Right ventricle myocardium superior (tissue), 1 donor: ENCODE data around the gene BRD7. TPM values are rescaled to one million over a fixed set of nuclear protein-coding genes. Genes with fewer than 3 reads are reported as not detected.
A peak's percentile ranks its signal among the peaks of the same experiment; 100 is the strongest.

Source experiments
- ATAC-seq: fragments of 200-7000 bp; cut with Tn5 transposase; one replicate; pipeline ENCODE4 v1.9.1; 2020; ENCODE audit warnings: mild to moderate bottlenecking; ENCODE audit not compliant: poor library complexity
- DNase-seq: peaks from one replicate; pipeline ENCODE4 v3.0.0-alpha.2; 2020
- intact Hi-C: fragments of 100-400 bp; cut with DNase I; formaldehyde crosslinking; loops from one replicate; pipeline ENCODE4 v1.11.2; 2022
- total RNA-seq: library from RNA; stranded (reverse); fragmentation: NEBNext Ultra II Directional; extraction: Animal tissue kit (Norgen Biotek cat#: 25700); gene quantifications from one replicate; pipeline ENCODE4 v1.2.1, GENCODE V29; 2021
- donor health status: DM: no; HTN: yes; CAD: no; lungs with severe emphysema.

Gene BRD7
- total RNA-seq, 1 donor from 2014 or later: 39.1 TPM

DNA sequence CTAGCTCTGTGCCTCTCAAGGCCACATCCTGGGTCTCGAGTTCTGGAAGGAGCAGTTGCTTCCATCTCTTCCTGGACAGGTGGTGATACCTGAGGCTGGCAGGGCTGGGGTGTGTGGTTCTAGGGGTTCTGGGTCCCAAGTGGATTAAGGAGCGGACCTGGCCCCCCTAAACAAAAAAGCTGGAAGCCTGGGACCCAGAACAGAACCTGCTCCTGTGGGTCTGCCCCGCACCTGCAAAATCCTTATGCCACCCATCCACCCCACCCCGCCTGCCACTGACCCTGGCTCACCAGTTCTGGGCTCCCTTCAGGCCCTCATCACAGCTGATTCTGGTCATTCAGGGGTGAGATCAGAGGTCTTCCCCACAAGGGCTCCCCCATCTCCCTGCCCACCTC is 57.7 kb downstream of the BRD7 start:
- ATAC-seq: no peak
- intact Hi-C loops: no loop called here
- DNase-seq: peak; percentile 20

DNA sequence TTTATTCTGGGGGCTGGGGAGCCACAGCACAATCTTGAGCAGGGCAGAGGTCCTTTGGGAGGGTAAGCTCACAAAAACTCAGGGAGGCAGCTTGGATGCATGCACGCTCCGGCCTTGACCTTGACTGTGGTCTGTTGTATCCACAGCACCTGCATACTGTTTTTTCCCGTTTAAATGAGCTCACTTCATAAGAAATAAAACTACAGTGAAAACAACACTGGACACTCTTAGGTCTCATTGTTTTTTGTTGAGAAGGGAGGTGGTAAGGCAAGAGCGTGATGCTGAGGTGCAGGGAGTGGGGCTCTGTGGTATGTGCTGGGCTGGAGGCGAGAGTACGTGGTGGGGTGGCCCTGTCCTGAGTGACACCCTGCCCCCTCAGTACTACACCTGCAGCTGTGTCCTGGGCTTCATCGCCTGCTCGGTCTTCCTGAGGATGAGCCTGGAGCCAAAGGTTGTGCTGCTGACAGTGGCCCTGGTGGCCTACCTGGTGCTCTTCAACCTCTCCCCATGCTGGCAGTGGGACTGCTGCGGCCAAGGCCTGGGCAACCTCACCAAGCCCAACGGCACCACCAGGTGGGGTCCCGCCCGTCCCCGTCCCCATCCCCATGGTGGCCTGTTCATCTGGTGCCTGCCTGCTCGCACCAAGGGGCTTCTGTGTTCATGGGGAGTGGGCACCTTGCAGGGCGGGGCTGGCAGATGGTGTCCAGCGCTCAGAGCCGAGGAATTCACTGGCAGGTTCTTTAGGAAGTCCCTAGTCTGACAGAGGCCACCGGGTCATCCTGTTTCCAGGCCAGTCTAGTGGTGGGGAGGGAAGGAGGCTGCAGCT is 58.3 kb downstream of the BRD7 start:
- intact Hi-C loops: no loop called here
- ATAC-seq (no peak), DNase-seq (peak; percentile 35)

DNA sequence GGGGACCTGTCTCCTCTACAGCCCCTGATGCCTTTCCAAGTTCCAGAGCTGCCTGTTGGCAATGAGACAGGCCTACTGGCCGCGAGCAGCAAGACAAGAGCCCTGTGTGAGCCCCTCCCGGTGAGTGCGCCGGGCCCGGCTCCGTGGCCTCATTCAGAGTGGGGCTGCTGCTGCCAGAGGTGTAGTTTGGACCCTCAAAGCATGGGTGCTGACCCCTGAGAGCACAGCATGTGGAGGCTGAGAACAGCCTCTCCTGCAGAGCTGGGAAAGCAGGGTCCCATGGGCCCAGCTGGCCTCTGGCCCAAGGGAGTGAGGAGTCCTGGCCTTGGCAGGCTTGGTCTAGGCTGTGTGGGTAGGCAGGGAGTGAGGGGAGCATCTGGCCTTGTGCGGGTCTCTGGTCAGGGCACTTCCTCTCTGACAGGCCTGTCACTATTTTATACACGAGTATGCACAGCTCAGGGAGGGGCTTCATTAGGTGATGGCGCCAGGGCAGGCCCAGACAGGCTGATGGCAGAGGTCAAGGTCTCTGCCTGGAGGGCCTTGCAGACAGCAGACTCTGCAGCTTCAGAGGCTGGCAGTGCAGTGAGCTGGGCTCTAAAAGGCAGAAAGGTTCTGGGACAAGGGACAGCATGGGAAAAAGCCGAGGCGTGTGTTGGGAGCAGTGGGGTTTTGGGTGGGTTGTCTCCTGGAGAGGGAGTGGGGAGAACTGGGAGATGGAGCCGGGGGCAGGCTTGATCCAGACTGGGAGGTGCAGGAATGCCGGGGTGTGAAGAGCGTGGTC is 59.1 kb downstream of the BRD7 start:
- ATAC-seq (no peak), DNase-seq (peak; percentile 46)
- intact Hi-C loops: no loop called here

DNA sequence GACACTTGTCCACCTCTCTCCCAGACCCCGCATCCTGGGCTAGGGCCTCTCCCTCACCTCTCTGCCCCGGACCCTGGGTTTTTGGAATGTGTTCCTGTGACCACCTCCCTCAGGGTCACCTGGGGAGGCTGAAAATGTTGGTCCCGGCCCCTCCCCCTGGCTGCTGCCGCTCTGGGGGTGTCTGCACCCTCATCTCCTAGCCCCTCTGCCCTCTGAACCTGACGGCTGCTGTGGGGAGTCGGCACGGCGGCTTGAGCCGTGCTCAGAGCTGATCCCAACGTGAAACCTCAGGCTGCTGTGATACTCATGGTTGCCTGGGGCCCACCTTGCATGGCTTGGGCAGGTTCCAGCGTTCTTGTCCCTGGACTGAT is 59.6 kb downstream of the BRD7 start:
- peak; percentile 29 for DNase-seq
- intact Hi-C loops: no loop called here
- ATAC-seq: no peak

DNA sequence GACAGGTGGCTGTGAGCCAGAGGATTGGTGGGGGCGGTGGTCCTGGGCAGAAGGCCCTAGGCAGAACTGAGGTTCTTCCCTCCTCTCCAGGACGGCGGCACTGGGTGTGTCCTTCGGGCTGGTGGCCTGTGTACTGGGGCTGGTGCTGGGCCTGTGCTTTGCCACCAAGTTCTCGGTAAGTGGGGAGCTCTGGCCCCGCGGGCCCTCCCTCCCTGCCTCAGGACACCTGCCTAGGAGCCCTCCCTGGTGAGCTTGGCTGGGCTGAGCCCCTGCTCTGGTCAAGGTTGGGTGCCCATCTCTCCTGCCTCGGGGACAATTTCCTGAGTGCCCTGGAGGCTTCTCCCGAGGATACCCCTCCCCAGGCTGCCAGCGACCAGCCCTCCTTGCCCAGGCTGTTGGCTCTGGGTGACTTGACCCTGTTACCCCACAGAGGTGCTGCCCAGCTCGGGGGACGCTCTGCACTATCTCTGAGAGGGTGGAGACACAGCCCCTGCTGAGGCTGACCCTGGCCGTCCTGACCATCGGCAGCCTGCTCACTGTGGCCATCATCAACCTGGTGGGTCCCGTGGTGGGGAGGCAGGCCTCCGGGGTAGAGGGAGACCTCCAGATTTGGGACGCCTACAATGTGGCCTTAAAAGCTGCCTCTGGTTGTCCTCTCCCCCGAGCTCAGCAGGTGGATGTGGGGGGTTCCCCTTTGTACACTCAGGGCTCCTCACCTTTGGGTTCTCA is 60.4 kb downstream of the BRD7 start:
- ATAC-seq (no peak), DNase-seq (peak; percentile 27)
- intact Hi-C loops: no loop called here

DNA sequence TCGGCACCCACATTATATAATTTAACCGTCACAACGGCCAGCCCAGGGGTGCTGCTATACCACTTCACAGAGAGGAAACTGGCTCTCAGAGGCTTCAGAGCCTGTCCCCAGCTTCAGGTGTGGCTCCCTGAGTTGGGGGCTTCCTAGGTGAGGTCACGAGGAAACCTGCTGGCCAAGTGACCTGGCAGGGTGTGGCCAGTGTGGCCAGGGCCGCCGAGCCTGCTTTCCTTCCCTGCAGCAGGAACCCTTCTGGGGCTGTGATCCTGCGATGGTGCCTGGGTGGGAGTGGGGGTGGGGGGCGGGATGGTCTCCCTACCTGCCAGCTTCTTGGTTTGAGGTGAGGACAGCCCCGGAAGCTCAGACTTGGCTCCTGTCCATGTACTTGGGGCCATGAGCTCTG is 62.5 kb downstream of the BRD7 start:
- intact Hi-C loops: no loop called here
- DNase-seq: peak; percentile 32
- no peak for ATAC-seq

DNA sequence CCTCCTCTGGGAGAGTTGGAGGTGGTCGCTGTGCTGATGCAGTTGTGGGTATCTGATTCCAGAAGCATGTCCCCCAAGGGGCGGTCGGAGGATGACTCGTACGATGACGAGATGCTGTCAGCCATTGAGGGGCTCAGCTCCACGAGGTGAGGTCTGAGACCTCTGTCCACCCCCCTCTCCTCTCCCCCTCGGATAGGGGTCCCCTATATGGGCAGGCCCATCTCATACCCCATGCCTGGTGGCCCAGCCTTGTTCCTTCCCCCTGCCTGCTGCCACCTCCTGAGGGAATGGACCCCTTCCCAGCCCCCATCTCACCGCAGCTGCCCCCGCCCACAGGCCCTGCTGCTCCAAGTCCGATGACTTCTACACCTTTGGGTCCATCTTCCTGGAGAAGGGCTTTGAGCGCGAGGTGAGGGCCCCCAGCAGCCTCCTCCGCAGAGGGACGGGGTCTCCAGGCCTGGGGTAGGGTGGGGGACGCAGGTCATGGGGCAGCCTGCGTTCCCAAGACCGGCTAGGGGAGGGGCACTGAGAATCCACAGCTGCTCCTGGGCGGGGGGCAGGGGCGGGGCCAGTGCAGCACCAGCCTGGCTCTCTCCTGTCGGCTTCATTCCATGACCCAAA is 63.2 kb downstream of the BRD7 start:
- peak; percentile 30 for DNase-seq
- intact Hi-C loops: no loop called here
- ATAC-seq: no peak

DNA sequence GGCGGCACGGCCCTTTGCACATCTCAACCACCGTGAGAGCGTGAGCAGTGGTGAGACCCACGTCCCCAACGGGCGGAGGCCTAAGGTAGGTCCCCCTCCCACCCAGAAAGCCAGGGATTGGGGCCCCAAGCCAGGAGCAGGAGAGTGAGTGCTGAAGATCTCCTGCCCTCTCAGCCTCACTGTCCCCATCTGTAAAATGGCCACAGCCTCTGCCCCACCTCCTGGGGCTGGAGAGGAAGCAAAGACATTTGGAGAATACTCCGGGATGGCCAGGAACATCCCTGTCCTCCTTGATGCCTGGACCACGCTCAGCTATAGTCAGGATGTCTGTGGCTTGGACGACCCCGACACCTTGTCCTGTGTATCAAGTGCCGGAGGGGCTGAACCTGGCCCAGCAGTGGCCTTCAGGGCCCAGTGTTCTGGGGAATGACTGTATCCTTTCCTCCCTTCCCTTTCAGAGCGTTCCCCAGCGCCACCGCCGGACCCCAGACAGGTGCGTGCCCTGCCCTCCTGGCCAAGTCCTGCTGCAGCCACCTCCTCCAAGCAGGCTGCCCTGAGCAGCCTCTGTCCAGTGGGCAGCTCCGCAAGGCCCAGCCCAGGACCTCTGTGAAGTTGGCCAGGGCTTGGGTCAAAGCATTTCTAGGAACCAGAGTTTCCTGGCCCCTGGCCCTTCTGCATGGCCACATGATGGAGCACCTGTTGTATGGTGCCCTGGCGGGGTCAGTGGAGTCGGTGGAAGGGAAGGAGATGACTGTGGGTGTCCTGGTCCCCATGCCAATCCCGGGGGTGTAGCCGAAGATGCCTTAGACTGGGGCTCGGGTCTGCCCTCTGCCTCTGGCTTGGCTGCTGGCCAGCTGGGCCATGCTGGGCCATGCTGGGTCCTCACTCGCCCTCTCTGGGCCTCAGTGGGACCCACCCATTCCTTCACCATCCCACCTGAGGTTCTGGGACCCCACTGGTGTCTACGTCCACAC is 64.0 kb downstream of the BRD7 start:
- ATAC-seq (no peak), DNase-seq (peak; percentile 9)
- intact Hi-C loops: no loop called here

DNA sequence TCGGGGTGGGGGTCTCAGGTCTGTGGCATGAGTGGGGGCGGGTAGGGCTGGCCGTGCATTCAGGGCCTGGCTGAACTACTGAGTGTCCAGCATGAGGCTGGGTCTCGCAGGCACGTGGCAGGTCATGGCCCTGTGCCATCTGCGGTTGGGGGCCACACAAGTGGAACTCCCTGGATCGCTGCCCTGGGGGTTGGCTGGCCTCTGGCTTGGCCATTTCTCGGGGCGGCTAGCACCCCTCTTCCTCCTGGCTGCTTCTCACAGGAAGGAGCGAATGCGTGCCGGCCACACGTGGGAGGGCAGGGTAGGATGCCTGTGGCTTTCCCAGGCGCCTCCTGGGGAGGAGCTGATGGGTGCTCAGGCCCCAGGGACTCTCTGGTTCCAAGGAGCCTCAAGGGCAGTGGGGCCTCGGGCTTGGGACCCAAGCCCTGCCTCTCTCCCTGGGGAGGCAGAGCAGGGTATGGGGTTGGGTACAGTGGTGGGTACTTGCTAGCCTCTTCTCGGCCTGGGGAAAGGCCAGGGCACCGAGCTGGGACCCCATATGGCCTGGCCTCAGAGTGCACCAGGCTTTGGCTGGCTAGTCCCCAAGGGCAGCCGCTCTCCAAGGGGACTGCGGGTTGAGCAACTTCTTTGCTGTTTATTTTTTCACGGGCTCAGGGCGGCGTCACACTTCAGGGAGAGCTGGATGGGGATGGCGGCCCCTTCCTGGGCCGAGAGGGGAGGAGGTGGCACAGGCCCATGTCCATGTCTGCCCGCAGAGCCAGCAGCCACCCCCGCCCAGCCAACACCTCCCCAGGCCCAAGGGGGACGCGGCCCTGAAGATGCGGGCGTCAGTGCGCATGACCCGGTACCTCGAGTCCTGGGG is 65.0 kb downstream of the BRD7 start:
- ATAC-seq (no peak), DNase-seq (peak; percentile 22)
- intact Hi-C loops: no loop called here

DNA sequence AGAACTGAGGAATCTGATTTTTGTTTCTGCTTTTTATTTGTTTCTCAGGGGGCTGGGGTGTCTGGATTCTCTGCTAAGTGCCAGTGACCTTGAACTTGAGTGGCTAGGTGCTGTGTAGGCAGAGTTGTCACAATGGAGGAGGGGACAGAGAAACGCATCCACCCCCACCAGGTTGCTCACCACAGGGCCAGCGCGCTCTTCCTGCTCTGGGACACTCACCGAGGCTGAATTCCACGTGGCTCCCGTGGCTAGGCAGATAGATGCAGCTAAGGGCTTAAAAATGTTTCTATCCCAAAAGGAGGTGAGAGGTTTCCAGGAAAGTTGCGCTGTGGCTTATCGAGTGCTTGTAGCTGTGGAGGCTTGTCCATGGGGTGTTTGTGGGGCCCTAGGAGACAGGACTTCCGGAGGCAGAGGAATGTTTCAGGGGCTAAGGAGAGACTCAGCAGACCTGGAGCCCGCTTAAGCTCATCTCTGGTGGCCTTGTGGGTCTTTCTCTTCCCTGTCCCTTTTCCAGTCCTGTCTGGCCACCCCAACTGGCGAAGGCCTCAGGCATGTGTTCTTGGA is 65.7 kb downstream of the BRD7 start:
- ATAC-seq (no peak), DNase-seq (no peak)
- intact Hi-C loops: no loop called here

DNA sequence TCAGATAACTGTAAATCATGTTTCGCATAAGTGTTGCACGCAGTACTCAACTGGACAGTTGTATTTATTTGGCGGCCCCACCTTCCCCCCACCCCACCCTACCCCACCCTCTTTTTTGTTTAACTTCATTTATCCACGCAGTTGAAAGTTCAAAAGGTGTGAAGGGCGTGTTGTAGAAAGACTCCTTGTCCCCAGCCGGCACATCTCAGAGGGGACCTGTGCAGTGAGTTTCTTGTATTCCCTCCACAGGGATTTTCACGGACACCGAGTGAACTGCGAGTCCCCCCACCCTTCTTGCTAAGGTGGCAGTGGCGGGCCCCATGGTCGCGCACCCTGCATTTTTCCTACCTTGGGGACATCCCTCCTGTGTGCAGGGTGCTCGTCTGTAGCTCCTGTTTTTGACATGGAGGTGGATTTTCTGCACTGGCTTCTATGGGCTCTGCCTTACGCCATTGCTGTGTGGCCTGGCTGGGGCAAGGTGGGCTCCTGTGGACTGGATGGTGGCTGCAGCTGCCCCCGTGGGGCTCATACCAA is 66.2 kb downstream of the BRD7 start:
- peak; percentile 22 for DNase-seq
- intact Hi-C loops: no loop called here
- ATAC-seq: no peak

DNA sequence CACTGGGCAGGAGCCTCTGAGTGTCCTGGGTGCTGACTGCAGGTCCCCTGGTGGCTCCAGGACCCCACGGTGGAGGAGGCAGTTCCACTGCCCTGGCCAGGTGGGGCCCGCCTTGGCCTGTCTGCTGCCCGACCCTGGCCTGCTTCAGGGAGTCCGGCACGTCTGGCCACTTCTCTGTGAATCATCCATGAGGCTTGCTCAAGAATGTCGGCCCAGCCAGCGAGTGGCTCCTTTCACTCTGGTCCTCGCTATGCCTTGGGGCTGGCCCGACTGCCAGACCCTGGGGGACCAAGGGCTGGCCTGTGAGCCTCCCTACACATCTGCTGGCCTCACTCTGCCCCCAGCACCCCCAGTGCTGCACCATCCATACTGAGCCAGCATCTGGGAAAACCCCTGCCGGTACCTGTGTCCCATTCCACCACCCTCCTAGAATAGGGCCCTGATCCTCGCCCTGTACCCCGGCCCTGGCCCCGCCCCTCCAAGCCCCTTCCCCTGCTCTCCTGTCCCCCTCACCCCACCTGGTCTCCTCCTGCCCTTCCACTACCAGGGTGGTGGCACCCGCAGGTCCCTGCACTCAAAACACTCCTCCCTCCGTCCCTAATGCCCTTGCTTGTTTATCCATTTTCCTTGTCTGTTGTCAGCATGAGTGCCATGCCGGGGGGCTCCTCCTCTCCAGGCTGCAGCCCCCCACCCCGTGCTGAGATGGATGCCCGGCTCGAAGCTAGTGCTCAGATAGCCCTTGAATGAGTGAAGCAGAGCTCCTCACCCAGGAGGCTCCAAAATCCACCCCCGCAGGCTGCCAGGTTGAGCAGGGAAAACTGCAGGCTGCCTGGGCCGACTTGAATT is 66.9 kb downstream of the BRD7 start:
- ATAC-seq (no peak), DNase-seq (peak; percentile 46)
- intact Hi-C loops: no loop called here

DNA sequence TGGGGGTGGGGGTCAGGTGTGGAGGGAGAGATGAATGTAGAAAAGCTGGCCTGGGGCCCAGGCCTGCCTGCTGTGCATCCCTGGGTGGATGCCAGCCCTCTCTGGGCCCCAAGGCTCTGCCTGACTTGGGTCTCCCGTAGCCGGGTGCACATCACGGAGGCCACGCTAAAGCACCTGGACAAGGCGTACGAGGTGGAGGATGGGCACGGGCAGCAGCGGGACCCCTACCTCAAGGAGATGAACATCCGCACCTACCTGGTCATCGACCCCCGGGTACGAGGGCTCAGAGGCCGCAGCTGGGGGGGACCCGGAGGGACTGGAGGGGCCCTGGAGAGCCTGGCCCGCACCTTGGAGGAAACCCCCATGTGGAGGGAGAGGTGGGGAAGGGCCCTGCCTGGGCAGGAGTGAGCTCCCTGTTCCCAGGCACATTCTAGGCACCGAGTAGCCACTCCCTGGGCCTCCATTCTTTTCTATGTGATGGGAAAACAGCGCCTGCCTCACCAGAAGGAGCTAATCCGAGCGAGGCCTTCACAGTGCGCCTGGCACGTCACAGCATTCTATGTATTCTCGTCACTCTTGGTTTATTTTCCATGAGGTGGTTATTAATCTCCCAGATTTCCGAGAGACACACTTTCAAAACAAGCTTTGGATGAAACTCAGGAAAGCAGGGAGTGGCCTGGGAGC is 67.7 kb downstream of the BRD7 start:
- ATAC-seq (no peak), DNase-seq (peak; percentile 31)
- intact Hi-C loops: no loop called here

DNA sequence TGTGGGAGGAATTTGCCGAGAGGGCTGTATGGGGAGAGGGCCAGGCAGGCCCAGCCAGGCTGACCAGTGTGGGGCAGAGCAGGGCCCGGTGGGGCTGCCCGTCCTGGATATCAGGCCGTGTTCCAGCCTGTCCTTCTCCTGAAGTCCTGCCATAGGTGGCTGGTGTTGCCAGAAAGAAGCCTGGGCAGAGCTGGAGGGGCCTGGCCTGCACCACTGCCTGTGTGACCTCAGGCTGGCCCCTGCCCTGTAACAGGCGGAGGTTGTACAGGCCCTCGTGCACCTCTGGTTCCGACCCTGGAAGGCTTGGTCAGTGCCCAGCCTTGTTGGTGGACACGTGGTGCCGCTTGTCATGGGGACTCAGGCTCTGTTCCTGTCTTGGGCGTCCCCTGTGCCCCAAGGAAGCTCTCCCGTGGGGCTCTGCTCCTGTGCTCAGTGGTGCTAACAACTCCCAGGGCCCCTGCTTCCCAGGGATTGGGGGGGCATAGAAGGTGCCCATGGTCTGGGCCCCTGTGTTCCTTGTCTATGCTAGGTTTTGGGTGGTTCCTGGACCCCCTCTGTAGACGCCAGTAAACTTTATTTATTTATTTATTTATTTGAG is 69.2 kb downstream of the BRD7 start:
- intact Hi-C loops: no loop called here
- ATAC-seq: no peak
- DNase-seq: peak; percentile 30
